22Rv1 (cell line): ENCODE data around the gene LSM5.
A peak's percentile ranks its signal among the peaks of the same experiment; 100 is the strongest.

Experiments
- H3K27ac ChIP-seq: fragments of 450-650 bp; 2 replicates; pipeline ENCODE4 v1.5.1; 2017
- ZFX ChIP-seq: fragments of 450-650 bp; IDR thresholded peaks from 2 replicates; pipeline ENCODE4 v1.6.1; 2017; ENCODE audit warnings: antibody characterized with exemption, borderline replicate concordance
- TF ChIP-seq, protein P1 (sequence below): fragments of 450-650 bp; IDR thresholded peaks from 2 replicates; pipeline ENCODE4 v1.5.1; 2017; ENCODE audit warnings: mild to moderate bottlenecking

Gene LSM5

DNA sequence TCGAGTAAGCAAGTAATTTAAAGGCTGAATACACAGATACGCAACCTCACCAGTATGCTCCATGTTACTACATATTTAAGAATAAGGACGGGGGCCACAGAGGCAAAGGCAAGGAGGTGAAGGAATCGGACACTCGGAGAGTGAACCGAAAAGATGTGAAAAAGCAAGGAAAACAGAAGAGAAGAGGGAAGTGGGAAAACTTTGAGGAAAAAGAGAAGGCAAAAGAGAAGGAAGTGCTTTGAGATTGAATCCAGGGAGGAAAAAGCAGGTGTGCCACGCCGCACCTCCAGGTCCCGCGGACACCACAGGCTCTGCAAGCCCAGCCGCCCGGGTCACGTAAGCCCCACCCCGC lies 4.7 kb upstream of the LSM5 start:
- no peak for TF ChIP-seq ZFX
- TF ChIP-seq, protein P1, sequence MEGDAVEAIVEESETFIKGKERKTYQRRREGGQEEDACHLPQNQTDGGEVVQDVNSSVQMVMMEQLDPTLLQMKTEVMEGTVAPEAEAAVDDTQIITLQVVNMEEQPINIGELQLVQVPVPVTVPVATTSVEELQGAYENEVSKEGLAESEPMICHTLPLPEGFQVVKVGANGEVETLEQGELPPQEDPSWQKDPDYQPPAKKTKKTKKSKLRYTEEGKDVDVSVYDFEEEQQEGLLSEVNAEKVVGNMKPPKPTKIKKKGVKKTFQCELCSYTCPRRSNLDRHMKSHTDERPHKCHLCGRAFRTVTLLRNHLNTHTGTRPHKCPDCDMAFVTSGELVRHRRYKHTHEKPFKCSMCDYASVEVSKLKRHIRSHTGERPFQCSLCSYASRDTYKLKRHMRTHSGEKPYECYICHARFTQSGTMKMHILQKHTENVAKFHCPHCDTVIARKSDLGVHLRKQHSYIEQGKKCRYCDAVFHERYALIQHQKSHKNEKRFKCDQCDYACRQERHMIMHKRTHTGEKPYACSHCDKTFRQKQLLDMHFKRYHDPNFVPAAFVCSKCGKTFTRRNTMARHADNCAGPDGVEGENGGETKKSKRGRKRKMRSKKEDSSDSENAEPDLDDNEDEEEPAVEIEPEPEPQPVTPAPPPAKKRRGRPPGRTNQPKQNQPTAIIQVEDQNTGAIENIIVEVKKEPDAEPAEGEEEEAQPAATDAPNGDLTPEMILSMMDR: no peak
- H3K27ac ChIP-seq: peak overlapping the region; percentile 79

DNA sequence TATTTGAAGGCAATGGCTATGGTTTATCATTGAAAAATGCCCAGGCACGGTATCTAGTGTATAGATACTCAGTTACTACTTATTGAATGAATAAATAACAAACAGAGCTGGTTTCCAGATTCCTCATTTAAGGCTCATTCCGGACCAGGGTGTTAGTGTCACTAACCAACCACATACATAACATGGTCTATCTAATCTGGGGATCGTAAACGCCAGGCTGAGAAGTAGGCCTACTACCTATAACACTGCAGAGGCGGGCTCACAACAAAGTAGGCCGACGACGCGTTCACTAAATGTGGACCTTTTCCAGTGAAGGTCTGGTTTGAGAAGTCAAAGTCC lies 423 bp downstream of the LSM5 start:
- no peak for TF ChIP-seq ZFX
- TF ChIP-seq, protein P1: no peak
- H3K27ac ChIP-seq: peak overlapping the region; percentile 91

DNA sequence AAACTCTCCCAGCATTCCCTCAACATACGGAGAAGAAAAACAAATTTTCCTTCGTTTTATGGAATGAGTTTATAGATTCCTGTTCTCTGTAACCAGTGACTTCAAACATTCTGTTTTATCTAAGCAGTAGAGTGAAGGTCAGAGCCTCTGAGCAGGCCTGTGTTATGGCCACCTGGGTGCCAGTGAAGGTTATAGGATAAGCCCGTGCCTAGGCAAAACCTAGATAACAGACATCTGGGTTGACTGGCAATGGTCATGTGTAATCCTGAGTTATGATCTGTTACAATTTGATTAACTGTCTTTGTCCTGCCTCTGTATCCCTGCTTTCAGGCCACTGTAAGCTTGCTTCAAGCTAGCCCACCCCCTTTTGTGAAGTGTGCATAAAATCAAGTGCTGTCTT lies 8.3 kb downstream of the LSM5 start:
- no peak overlapping the region for H3K27ac ChIP-seq
- TF ChIP-seq, protein P1: no peak
- TF ChIP-seq ZFX: no peak

DNA sequence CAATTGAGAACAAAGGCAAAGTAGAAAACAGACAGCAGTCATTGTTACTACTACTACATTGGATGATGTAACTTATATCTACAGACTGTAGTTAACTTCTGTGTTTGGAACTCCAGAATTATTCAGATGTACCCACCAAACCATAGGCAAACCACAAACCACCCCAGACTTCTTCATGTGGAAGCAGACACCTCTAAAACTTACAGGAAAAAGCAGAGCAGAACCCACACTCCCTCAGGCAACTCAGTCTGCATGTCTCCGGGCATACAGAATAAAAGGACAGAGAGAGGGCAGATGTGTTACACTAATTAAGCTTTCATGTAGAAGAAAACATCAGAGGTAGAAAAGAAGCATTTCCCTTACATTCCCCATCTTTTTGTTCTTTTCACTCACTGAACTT lies 9.0 kb downstream of the LSM5 start:
- no peak for TF ChIP-seq ZFX
- TF ChIP-seq, protein P1: no peak
- H3K27ac ChIP-seq: no peak overlapping the region

DNA sequence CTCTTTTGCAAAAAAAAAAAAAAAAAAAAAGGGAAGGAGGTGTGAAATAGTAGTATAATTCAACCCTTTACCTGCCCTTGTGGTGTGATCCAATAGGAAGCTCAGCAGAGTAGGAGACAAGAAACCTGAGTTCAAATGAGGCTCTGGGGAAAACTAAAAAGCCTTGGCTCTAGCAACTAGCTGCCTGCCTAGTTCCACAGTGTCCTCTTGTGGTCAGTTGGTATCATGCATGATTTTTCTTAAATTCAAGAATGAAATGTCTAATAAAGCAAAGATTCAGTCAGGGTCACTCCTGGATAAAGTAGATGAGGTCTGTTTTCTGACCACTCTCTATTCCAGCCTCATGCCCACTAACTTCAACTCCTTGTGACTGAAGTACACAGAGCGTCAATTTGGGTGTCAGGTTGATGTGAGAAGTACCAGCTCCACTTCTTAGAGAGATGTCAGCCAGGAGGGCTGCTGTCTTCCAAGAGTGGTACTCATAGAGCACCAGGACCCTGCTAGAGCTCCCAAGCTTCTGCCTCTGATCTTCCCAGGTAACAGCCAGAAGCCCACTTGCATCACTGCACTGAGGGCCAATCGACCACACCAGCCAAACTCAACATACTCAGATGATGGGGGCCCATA lies 10.5 kb downstream of the LSM5 start:
- H3K27ac ChIP-seq: no peak overlapping the region
- TF ChIP-seq ZFX: no peak
- TF ChIP-seq, protein P1: peak; percentile 98

DNA sequence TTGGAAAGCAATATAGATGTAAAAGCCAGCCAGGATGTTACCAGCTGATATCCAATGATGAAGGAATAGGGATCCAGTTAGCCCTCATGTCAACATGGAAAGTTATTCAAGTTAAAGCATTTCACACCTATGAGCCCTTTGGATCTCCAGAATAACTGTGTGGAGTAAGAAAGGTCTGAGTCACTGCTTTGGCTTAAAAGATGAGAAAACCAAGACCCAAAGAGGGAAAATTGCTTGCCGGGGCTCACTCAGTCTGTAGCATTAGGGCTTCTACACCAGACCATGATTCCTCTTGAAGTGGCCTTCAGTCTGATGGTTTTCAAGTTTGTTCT lies 12.6 kb downstream of the LSM5 start:
- no peak for TF ChIP-seq ZFX
- TF ChIP-seq, protein P1: no peak
- no peak overlapping the region for H3K27ac ChIP-seq

DNA sequence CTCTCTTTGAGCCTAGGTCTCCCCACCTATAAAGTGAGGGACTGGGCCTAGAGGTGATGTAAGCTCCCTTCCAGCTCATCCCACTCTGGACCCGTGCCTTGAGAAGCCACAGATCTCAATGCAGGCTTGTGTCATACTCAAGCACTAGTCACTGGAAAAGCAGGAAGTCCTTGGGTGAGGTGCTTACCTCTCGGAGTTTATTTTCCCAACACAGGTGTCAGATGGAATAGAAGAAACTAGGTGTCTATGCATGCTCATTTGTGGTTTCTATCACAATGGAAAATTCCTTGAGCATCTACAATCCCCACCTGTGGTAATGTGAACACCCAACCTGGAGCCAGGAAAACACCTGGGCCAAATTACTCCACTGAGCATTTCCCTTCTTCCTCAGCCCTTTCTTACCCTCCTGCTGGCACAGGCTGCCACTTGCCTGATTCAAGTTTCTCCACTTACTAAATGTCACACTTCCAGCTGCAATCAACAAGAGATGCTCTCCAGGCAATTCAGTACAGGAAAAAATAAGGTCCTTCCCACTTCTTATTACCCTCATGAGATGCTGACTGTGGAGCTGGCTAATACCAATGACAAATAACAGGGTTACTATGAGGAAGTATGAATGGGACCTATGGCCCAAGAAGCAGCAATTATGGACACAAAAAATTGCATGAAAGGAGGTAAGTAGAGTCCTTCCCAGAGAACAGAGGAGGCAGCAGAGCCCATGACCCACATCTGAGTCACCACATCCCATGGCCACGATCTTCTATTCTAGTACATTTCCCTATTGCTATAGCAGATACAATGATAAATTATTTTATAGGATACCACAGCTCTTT lies 13.1 kb downstream of the LSM5 start:
- TF ChIP-seq, protein P1: no peak
- no peak for TF ChIP-seq ZFX
- no peak overlapping the region for H3K27ac ChIP-seq
